Parathyroid adenoma (tissue), 2 donors: ENCODE results near the gene CTNNA1.
"Not testable (repeated sequence)": the region's sequence is repeated elsewhere in the genome, so short reads cannot be mapped to it uniquely, and the experiment has no call there.

Experiments used
- H2AFZ ChIP-seq: fragments of 300-600 bp; sonication (generic); one replicate; pipeline ENCODE4 v1.7.0; 2017; ENCODE audit warnings: antibody characterized with exemption, mild to moderate bottlenecking
- H3K27ac ChIP-seq: fragments of 300-600 bp; sonication (generic); one replicate; pipeline ENCODE4 v1.7.0; 2017
- H3K27me3 ChIP-seq: fragments of 300-600 bp; sonication (generic); one replicate; pipeline ENCODE4 v1.7.0; 2017; ENCODE audit warnings: low read length; ENCODE audit not compliant: control insufficient read depth, insufficient read depth
- H3K36me3 ChIP-seq: fragments of 300-600 bp; sonication (generic); one replicate; pipeline ENCODE4 v1.7.0; 2017; ENCODE audit warnings: low read length; ENCODE audit not compliant: control insufficient read depth, insufficient read depth
- H3K4me1 ChIP-seq: fragments of 300-600 bp; sonication (generic); one replicate; pipeline ENCODE4 v1.7.0; 2017; ENCODE audit warnings: control low read depth
- H3K4me2 ChIP-seq: fragments of 300-600 bp; sonication (generic); one replicate; pipeline ENCODE4 v1.7.0; 2017; ENCODE audit warnings: low read length
- H3K4me3 ChIP-seq: fragments of 300-600 bp; sonication (generic); one replicate; pipeline ENCODE4 v1.7.0; 2017; ENCODE audit warnings: low read depth, low read length
- H3K79me2 ChIP-seq: fragments of 300-600 bp; sonication (generic); one replicate; pipeline ENCODE4 v1.7.0; 2017; ENCODE audit warnings: control low read depth
- H3K9ac ChIP-seq: fragments of 300-600 bp; sonication (generic); one replicate; pipeline ENCODE4 v1.7.0; 2017; ENCODE audit warnings: mild to moderate bottlenecking
- H3K9me3 ChIP-seq: fragments of 300-600 bp; sonication (generic); one replicate; pipeline ENCODE4 v1.7.0; 2017; ENCODE audit warnings: low read length; ENCODE audit not compliant: control insufficient read depth
- TF ChIP-seq, protein P1 (sequence below): fragments of 300-600 bp; sonication (generic); IDR thresholded peaks from one replicate; pipeline ENCODE4 v1.7.0; 2017; ENCODE audit warnings: antibody characterized with exemption, mild to moderate bottlenecking
- donor health status: primary hyperparathyroidism.

The CTNNA1 gene, protein sequence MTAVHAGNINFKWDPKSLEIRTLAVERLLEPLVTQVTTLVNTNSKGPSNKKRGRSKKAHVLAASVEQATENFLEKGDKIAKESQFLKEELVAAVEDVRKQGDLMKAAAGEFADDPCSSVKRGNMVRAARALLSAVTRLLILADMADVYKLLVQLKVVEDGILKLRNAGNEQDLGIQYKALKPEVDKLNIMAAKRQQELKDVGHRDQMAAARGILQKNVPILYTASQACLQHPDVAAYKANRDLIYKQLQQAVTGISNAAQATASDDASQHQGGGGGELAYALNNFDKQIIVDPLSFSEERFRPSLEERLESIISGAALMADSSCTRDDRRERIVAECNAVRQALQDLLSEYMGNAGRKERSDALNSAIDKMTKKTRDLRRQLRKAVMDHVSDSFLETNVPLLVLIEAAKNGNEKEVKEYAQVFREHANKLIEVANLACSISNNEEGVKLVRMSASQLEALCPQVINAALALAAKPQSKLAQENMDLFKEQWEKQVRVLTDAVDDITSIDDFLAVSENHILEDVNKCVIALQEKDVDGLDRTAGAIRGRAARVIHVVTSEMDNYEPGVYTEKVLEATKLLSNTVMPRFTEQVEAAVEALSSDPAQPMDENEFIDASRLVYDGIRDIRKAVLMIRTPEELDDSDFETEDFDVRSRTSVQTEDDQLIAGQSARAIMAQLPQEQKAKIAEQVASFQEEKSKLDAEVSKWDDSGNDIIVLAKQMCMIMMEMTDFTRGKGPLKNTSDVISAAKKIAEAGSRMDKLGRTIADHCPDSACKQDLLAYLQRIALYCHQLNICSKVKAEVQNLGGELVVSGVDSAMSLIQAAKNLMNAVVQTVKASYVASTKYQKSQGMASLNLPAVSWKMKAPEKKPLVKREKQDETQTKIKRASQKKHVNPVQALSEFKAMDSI

GRCh38 chr5:138752951-138753793 is at the start of gene CTNNA1:
TSS of gene CTNNA1 (plus strand) at chr5:138753425. CDS start at chr5:138781925, 28,500 bp downstream.
- no peaks in the 10 kb centered on the region for H3K9me3 ChIP-seq
- TF ChIP-seq, protein P1, sequence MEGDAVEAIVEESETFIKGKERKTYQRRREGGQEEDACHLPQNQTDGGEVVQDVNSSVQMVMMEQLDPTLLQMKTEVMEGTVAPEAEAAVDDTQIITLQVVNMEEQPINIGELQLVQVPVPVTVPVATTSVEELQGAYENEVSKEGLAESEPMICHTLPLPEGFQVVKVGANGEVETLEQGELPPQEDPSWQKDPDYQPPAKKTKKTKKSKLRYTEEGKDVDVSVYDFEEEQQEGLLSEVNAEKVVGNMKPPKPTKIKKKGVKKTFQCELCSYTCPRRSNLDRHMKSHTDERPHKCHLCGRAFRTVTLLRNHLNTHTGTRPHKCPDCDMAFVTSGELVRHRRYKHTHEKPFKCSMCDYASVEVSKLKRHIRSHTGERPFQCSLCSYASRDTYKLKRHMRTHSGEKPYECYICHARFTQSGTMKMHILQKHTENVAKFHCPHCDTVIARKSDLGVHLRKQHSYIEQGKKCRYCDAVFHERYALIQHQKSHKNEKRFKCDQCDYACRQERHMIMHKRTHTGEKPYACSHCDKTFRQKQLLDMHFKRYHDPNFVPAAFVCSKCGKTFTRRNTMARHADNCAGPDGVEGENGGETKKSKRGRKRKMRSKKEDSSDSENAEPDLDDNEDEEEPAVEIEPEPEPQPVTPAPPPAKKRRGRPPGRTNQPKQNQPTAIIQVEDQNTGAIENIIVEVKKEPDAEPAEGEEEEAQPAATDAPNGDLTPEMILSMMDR: peak; percentile 7
- peaks cover 6% of the 10 kb centered on the region for H3K4me1 ChIP-seq
- no peaks in the 10 kb centered on the region for H3K27me3 ChIP-seq
- peak within 1 kb of the TSS; percentile 89 for H3K4me3 ChIP-seq
- H3K9ac ChIP-seq: peak within 1 kb of the TSS; percentile 81
- peak within 1 kb of the TSS; percentile 97 for H3K4me2 ChIP-seq
- H3K36me3 ChIP-seq: no peaks in the 10 kb centered on the region
- peak within 1 kb of the TSS; percentile 96 for H3K27ac ChIP-seq
- peak within 1 kb of the TSS; percentile 100 for H2AFZ ChIP-seq
- peaks cover 34% of the 10 kb centered on the region for H3K79me2 ChIP-seq

DNA sequence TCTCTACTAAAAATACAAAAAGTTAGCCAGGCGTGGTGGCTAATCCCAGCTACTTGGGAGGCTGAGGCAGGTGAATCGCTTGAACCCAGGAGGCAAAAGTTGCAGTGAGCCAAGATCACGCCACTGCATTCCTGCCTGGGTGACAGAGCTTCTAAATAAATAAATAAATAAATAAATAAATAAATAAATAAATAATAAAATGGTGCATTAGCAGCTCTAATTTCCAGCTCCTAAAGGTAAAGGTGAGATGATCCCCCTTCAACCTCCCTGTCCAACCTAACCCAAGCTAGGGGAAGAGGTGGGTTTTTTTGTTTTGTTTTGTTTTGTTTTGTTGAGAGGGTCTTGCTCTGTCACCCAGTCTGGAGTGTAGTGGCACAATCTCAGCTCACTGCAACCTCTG is 49.4 kb upstream of the CTNNA1 start:
- not testable (repeated sequence) for H3K4me3 ChIP-seq, H3K27ac ChIP-seq, H3K9me3 ChIP-seq, H3K4me1 ChIP-seq, H3K79me2 ChIP-seq, H2AFZ ChIP-seq, H3K9ac ChIP-seq, H3K36me3 ChIP-seq, H3K4me2 ChIP-seq, H3K27me3 ChIP-seq

- TF ChIP-seq, protein P1: no peak
- no peaks in the 10 kb centered on the region for H3K79me2 ChIP-seq
- H3K36me3 ChIP-seq: no peaks in the 10 kb centered on the region
These were observed 48.2 kb upstream of the CTNNA1 start for GRCh38 chr5:138705007-138705406.

DNA sequence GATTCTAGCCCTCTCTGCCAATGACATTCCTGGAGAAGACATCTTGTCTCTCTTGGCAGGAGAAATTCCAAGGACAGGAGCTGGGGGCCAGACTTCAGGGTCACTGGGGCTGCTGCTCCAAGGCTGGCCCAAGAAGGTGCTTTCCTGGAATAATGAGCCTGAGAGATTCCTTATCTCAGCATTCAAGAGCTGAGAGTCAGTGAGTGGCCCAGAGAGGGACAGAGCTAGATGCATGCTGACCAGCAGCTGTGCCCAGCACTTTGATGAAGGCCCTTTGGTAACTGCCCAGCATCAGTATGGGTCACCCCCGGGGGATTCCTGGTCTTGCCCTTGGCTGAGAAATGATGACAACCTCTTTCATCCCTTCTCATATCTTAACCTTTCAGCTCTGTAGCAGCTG is 47.7 kb upstream of the CTNNA1 start:
- Histone ChIP-seq H3K4me2 (no peak overlapping the region), H3K27me3 (no peaks in the 10 kb centered on the region), H2AFZ (peak overlapping the region; percentile 31), H3K27ac (no peak overlapping the region), H3K4me3 (no peak overlapping the region), H3K79me2 (no peaks in the 10 kb centered on the region), H3K9ac (no peak overlapping the region), H3K9me3 (no peaks in the 10 kb centered on the region), H3K4me1 (peaks cover 5% of the 10 kb centered on the region), H3K36me3 (no peaks in the 10 kb centered on the region)
- TF ChIP-seq, protein P1: no peak

More at GRCh38 chr5:138705007-138705406, 48.2 kb upstream of the CTNNA1 start:
- Histone ChIP-seq H3K27me3 (no peaks in the 10 kb centered on the region), H3K9me3 (no peaks in the 10 kb centered on the region), H3K4me3 (no peak overlapping the region), H3K4me1 (peaks cover 5% of the 10 kb centered on the region), H3K4me2 (no peak overlapping the region), H2AFZ (peak overlapping the region; percentile 31), H3K27ac (no peak overlapping the region), H3K9ac (no peak overlapping the region)
